HepG2 (cell line): Measurements from ENCODE around the gene NUDT17.

Experiments used
- CCAR2 ChIP-seq: fragments of 200-400 bp; formaldehyde crosslinking; optimal IDR thresholded peaks from 2 replicates; pipeline ENCODE3; 2018; ENCODE audit warnings: low read depth, mild to moderate bottlenecking, low read length, moderate library complexity
- FOXO1 ChIP-seq: sonication (generic); formaldehyde crosslinking; IDR thresholded peaks from 2 replicates; pipeline ENCODE4 v1.4.0; 2020; ENCODE audit warnings: missing genetic modification reagents
- NCOR1 ChIP-seq: fragments of 200-600 bp; sonication (generic); IDR thresholded peaks from 2 replicates; pipeline ENCODE4 v1.7.0; 2017; ENCODE audit warnings: antibody characterized with exemption, low read length, borderline replicate concordance
- SIN3A ChIP-seq: IDR thresholded peaks from 2 replicates; pipeline ENCODE4 v1.6.1; 2011; ENCODE audit warnings: low read depth, mild to moderate bottlenecking, control low read depth, low read length, borderline replicate concordance
- TF ChIP-seq, protein P1 (sequence below): sonication (generic); formaldehyde crosslinking; IDR thresholded peaks from 2 replicates; pipeline ENCODE4 v1.5.0; 2020; ENCODE audit warnings: mild to moderate bottlenecking, missing genetic modification reagents, moderate library complexity

- TF ChIP-seq SIN3A (no peak), CCAR2 (no peak), FOXO1 (CRISPR knock-in tag) (no peak), NCOR1 (no peak)
- TF ChIP-seq, protein P1, sequence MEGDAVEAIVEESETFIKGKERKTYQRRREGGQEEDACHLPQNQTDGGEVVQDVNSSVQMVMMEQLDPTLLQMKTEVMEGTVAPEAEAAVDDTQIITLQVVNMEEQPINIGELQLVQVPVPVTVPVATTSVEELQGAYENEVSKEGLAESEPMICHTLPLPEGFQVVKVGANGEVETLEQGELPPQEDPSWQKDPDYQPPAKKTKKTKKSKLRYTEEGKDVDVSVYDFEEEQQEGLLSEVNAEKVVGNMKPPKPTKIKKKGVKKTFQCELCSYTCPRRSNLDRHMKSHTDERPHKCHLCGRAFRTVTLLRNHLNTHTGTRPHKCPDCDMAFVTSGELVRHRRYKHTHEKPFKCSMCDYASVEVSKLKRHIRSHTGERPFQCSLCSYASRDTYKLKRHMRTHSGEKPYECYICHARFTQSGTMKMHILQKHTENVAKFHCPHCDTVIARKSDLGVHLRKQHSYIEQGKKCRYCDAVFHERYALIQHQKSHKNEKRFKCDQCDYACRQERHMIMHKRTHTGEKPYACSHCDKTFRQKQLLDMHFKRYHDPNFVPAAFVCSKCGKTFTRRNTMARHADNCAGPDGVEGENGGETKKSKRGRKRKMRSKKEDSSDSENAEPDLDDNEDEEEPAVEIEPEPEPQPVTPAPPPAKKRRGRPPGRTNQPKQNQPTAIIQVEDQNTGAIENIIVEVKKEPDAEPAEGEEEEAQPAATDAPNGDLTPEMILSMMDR (CRISPR knock-in tag) = no peak
Measured at GRCh38 chr1:145843031-145843430, 2.4 kb upstream of the NUDT17 start.
